Hematopoietic multipotent progenitor cell treated with erythropoietin and hydrocortisone succinate and interleukin-3 and kit ligand, for 17 days (in vitro differentiated cells): ENCODE data around the gene HMGA1.
A peak's percentile ranks its signal among the peaks of the same experiment; 100 is the strongest.

Experiments used
- DNase-seq: peaks from one replicate; pipeline ENCODE4 v3.0.0-alpha.2; 2015; ENCODE audit warnings: low spot score

HMGA1 gene, protein sequence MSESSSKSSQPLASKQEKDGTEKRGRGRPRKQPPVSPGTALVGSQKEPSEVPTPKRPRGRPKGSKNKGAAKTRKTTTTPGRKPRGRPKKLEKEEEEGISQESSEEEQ

GRCh38 chr6:34236443-34237315 lies at the start of gene HMGA1:
Gene HMGA1 (plus strand): TSS chr6:34236873. CDS start chr6:34240781, 3,908 bp downstream.
- peak; percentile 93 for DNase-seq

DNA sequence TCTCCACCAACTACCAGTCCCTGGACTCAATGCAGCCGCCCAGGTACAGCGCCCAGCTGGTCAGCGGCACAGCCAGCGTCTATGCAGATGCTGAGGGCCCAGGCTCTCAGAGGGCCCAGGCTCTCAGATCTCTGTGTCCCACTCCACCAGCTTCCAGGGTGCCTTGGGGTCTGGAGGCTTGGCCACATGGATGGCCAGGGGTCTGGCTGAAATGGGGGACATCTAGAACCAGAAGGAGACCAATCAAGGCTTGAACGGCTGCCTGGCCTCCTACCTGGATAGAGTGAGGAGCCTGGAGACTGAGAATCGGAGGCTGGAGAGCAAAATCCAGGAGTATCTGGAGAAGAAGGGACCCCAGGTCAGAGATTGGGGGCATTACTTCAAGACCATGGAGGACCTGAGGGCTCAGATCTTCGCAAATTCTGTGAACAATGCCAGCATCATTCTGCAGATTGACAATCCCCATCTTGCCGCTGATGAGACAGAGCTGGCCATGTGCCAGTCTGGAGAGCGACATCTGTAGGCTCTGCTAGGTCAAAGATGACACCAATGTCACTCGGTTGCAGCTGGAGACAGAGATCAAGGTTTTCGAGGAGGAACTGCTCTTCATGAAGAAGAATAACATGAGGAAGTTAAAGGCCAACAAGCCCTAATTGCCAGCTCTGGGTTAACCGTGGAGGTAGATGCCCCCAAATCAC lies 46.7 kb upstream of the HMGA1 start:
- no peak for DNase-seq

GRCh38 chr6:34190504-34191122 lies 46.1 kb upstream of the HMGA1 start:
- DNase-seq: no peak

DNA sequence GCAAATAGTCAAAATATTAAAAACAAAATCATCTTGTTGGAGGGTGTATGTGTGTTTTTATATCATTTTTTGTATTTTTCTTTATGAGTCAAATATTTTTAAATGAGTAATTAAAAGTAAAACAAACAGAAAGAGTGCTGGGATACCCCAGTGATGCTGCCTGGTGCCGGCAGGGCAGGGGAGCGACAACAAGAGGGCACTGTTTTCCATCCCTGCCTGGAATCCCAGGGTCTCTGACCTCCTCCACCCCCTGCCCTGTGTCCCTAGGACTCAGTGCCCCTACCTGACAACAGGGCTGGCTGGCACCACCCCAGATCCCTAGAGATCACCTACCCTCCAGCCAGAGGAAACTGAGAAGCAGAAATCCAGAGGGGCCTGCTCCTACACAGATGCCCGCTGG lies 41.9 kb upstream of the HMGA1 start:
- no peak for DNase-seq

DNA sequence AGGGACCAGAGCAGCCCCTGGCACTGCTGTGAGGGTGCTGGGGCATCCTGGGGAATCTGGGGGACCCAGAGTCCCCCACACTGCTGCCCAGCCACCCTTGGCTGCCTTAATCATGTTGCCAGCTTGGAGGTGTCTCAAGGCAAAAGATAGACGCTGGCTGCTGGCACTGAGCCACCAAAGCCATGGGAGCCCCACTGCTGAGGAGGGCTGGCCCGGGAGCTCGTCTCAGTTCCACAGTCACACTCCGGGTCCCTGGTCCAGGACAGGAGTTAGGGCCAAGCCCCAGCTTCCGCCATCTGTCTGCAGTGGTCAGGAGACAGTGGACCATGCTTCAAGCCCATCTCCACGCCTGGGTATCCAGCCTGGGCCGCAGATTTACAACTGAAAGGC lies 41.0 kb upstream of the HMGA1 start:
- DNase-seq: no peak

GRCh38 chr6:34196116-34196832 lies 40.4 kb upstream of the HMGA1 start:
- peak; percentile 86 for DNase-seq

DNA sequence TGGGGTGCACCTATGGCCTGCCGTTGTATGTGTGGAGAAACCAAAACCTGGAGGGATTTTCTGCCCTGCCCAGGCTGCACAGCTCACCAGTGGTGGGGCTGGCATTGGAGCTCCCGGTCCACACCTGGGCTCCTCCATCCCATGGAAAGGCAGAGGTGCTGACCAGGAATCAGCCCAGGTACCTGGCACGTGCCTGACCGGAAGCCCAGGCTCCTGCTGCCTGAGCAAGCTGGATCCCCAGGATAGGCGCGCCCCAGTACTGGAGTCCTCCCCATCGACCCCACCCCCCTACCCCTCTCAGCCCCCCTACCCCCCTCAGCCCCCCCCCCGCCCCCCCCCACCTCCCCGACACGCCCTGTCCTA lies 39.9 kb upstream of the HMGA1 start:
- no peak for DNase-seq

DNA sequence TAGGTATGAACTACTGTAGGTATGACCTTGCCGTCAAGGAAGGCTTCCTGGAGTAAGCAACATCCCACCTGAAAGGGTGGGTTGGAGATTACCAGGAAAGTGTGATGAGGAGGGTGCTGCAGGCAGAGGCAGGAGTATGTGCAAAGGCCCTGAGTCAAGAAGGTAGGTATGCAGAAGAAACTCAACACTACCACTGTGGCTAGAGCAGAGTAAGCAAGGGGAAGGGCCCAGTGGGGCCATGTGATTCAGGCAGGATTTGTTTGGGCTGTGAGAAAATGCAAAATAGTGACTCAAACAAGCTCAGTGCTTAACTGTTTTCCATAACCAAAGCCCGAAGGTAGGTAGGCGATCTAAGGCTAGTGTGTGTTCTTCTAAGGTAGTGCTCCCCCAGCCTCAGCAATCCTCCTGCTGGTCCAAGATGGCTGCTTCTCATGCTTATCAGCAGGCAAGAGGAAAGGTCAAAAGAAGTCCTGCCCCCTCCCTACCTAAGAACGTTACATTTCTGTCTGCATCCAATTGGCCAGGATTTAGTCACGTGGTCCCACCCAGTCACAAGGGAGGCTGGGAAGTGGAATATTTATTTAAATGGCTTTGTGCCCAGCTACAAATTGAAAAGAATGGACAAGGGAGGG lies 36.2 kb upstream of the HMGA1 start:
- no peak for DNase-seq

DNA sequence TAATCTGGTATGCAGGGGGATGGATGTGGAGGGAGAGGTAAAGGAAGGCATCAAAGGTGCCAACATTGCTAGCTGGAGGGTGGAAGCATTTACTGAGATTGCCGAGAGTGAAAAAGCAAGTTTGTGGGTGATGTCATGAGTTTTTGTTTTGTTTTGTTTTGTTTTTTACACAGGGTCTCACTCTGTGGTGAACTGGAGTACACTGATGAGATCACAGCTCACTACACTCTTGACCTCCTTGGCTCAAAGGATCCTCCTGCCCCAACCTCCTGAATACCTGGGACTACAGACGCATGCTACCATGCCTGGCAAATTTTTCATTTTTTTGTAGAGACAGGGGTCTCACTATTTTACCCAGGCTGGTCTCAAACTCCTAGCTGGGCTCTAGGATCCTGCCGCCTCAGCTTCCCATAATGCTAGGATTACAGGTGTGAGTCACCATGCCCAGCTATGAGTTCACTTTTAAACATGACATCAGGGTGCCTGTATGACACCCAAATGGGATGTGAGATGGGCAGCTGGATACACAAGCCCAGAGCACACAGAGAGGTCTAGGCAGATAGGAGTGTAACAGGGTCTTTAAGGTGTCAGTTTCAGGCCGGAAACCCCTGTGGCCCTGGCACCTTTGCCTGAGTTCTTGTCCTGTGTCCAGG lies 35.1 kb upstream of the HMGA1 start:
- no peak for DNase-seq

DNA sequence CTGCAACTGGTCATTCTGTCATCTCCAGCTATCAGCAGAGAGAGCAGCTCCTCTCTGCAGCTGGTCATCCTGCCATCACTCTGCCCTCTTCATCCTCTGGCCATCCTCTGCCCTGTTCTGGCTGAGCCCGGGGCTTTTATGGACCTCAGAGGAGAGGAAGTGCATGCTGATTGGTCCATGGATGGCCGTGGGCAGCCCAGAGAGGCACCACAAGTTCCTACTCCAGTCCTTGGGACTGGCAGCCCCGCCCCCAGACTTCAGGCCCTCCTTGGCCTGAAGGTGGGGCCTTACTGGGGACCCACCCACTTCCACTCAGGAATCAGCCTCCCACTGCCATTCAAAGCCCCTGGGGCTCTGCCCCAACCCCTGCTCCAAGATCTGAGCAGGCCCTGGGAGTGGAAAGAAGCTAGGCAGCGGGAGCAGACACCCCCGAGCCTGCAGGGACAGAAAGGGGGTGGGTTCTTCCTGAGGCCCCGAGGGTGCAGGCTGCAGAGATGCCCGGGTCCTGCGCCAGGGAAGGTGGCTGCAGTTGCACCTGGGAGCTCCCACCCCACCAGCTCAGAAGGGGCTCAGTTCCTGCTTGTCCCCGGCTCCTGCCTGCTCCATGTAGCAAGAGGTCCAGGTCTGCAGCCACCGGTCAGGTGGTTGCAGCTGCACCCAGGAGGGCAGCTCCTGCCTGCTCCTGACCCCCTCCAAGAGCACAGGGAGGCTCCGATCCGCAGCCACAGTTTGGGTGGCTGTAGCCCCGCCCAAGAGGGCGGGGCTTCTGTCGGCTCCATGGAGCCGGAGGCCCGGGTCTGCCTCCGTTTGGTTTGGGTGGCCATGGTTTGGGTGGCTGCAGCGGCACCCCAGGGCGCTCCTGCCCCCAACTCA lies 34.1 kb upstream of the HMGA1 start:
- DNase-seq: no peak

DNA sequence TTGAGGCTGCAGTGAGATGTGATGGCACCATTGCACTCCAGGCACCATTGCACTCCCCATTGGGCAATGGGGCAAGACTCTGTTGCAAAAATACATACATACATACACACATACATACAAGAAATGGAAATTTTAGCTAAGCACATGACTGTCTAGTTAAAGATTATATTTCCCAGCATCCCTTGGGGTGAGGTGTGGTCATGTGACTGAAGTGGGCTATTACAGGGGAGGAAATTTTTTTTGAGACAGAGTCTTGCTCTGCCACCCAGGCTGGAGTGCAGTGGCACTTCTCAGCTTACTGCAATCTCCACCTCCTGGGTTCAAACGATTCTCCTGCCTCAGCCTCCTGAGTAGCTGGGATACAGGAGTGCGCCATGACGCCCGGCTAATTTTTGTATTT lies 32.0 kb upstream of the HMGA1 start:
- no peak for DNase-seq

DNA sequence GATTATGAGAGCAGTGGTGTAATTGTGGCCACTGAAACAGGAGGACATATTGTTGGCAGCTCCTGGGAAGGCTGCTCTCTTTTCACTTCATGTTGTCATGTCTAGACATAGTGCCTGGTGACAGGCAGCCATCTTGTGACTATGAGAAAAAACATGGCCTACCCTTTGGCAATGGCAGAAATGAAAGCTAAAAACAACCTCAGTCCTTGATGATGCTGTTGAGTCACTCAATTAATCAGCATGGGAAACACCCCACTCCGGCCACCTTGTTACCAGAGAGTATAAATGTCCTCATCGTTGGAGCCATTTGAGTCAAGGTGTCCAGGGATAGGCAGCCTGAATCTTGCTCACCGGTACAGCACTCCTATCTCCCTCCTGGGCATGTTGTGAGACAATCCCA lies 31.2 kb upstream of the HMGA1 start:
- DNase-seq: peak; percentile 28

GRCh38 chr6:34205916-34206315 lies 30.8 kb upstream of the HMGA1 start:
- DNase-seq: no peak

DNA sequence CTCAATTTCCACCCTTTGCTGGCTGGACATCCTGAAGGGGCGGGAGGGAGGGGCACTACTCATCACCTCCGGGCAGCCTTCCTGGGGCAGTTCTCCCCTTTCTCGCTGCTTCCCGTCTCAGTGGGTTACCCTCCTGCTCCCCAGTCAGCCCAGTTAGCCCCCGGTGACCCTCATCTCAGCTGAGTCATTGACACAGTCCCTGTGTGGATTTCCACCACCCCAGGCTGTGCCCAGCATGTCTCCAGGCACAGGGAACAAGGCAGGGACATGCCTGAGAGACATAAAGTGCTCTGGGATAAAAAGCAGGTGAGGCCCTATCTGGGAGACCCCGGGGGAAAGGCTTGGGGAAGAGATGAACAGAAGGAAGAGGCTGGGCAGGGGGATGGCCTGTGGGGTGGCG lies 29.9 kb upstream of the HMGA1 start:
- DNase-seq: no peak

DNA sequence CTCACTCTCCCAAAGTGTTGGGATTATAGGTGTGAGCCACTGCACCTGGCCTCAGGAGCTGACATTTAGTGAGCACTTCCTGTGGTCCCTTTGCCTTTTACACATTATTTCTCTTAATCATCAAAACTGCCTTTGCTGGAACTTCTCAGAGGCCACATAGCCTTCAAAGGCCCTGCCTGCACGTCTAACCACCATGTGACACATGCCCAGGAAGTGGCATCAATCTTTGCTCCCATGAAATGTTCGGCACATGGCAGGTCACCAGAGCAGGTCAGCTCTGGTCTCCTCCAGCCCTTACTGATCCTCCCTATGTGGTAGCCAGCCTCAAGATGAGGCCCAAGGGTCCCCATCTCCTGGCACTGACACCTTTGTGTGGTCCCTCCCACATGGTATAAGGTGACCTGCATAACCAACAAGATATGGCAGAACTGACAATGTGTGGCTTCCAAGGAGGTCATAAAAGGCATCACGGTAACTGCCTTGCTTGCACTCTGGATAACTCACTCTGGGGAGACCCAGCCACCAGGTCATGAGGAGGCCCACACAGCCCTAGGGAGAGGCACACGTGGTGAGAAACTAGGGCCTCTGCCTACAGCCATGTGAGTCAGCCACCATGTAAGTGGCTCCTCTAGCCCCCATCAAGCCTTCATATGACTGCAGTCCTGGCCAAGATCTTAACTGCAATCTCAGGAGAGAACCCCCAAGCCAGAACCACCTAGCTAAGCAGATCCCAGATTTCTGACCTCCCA lies 28.8 kb upstream of the HMGA1 start:
- DNase-seq: no peak

DNA sequence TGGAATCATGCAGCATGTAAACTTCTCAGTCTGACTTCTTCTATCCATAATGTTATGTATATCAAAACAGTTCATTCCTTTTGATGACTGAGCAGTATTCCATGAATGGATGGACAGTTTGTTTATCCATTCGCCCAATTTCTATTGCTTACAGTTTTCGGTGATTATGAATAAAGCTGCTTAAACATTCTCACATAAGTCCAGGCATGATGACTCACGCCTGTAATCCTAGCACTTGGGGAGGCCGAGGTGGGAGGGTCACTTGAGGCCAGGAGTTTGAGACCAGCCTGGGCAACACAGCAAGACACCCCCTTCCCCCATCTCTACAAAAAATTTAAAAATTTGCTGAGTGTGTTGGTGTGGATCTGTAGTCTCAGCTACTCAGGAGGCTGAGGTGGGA lies 22.9 kb upstream of the HMGA1 start:
- DNase-seq: no peak

- DNase-seq: no peak
Measured at GRCh38 chr6:34218691-34219090, 18.0 kb upstream of the HMGA1 start.

GRCh38 chr6:34223381-34223955 lies 13.2 kb upstream of the HMGA1 start:
- no peak for DNase-seq
